Lower leg skin (tissue), 3 donors: ENCODE results near the gene PCDHA4.
"Not testable (repeated sequence)": the region's sequence is repeated elsewhere in the genome, so short reads cannot be mapped to it uniquely, and the experiment has no call there.

ENCODE experiments used
- CTCF ChIP-seq, 3 donors: fragments of 450-650 bp; IDR thresholded peaks; one replicate each; pipeline ENCODE4 v1.5.1; 2016; ENCODE audit warnings: antibody characterized with exemption in 3 of 3, mild to moderate bottlenecking in 3 of 3, moderate library complexity in 2 of 3
- POLR2A ChIP-seq, 2 donors: fragments of 450-650 bp; IDR thresholded peaks; one replicate each; pipeline ENCODE4 v1.6.1; 2016 to 2017; ENCODE audit warnings: antibody characterized with exemption in 2 of 2, mild to moderate bottlenecking in 1 of 2, moderate library complexity in 1 of 2

- TF ChIP-seq CTCF, POLR2A (IDR thresholded peaks at IDR 0.05): not testable (repeated sequence)
These were observed 43.2 kb downstream of the PCDHA4 start for GRCh38 chr5:140849831-140850634.
